Effector memory CD8-positive, alpha-beta T cell (primary cell): ENCODE data around the gene TUBB1.
"Not testable (repeated sequence)": the region's sequence is repeated elsewhere in the genome, so short reads cannot be mapped to it uniquely, and the experiment has no call there.

ENCODE experiments used
- ATAC-seq: fragments of 150-1000 bp; cut with Tn5 transposase; replicated peaks from 2 replicates; pipeline ENCODE4 v1.10.0; 2021; ENCODE audit warnings: mild to moderate bottlenecking, moderate library complexity
- DNase-seq, 3 experiments: peaks; one replicate each; pipeline ENCODE4 v3.0.0; 2021
- H3K27ac Mint-ChIP-seq, 2 donors: one replicate each; pipeline ENCODE4 v1.8.0; 2022; ENCODE audit warnings: mild to moderate bottlenecking in 2 of 2, mixed read lengths in 2 of 2, moderate library complexity in 2 of 2
- H3K27me3 Mint-ChIP-seq, 2 donors: one replicate each; pipeline ENCODE4 v1.8.0; 2022; ENCODE audit warnings: mixed read lengths in 2 of 2
- H3K36me3 Mint-ChIP-seq: one replicate; pipeline ENCODE4 v1.8.0; 2022; ENCODE audit warnings: mild to moderate bottlenecking, moderate library complexity, mixed read lengths; ENCODE audit not compliant: insufficient read depth
- H3K4me1 Mint-ChIP-seq, 2 donors: one replicate each; pipeline ENCODE4 v1.8.0; 2022; ENCODE audit warnings: low read depth in 2 of 2, mixed read lengths in 2 of 2
- H3K4me3 Mint-ChIP-seq, 2 donors: one replicate each; pipeline ENCODE4 v1.8.0; 2022; ENCODE audit warnings: mild to moderate bottlenecking in 2 of 2, mixed read lengths in 2 of 2, moderate library complexity in 2 of 2
- H3K9me3 Mint-ChIP-seq, 2 donors: one replicate each; pipeline ENCODE4 v1.8.0; 2022; ENCODE audit warnings: mixed read lengths in 2 of 2

Gene TUBB1

DNA sequence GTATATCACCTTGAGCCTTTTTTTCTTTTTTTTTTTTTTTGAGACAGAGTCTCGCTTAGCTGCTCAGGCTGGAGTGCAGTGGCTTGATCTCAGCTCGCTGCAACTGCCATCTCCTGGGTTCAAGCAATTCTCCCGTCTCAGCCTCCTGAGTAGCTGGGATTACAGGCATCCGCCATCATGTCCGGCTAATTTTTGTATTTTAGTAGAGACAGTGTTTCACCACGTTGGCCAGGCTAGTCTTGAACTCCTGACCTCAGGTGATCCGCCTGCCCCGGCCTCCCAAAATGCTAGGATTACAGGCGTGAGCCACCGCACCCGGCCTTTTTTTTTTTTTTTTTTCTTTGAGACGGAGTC is 36.1 kb upstream of the TUBB1 start:
- not testable (repeated sequence) for H3K9me3 Mint-ChIP-seq, ATAC-seq, H3K27me3 Mint-ChIP-seq, DNase-seq
- Mint-ChIP-seq H3K4me1 (peaks cover 26 to 40% of the 10 kb centered on the region in 2 donors), H3K4me3 (peak overlapping the region; percentile 75 to 77), H3K27ac (peak overlapping the region; percentile 85 to 95), H3K36me3 (peaks cover 54% of the 10 kb centered on the region)

DNA sequence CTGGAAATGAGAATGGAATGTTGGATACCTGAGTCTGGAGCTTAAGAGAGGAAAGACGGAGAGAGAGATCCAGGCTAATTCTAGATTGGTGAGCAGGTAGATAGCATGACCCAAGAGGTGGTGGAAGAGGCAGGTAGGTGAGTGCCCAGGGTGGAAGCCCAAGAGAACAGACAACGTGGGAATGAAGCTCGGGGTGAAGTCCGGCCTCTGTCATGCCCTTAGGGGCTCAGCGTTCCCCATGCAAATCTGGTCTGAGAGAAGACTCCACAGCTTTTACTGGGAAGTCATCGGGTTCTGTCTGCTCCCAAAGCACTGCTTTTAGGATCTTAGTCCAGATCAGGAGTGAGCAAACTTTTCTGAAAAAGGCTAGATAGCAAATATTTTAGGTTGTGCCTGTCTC is 34.5 kb upstream of the TUBB1 start:
- H3K4me1 Mint-ChIP-seq, result peaks cover 26 to 41% of the 10 kb centered on the region in 2 donors
- no peaks in the 10 kb centered on the region for H3K27me3 Mint-ChIP-seq

DNA sequence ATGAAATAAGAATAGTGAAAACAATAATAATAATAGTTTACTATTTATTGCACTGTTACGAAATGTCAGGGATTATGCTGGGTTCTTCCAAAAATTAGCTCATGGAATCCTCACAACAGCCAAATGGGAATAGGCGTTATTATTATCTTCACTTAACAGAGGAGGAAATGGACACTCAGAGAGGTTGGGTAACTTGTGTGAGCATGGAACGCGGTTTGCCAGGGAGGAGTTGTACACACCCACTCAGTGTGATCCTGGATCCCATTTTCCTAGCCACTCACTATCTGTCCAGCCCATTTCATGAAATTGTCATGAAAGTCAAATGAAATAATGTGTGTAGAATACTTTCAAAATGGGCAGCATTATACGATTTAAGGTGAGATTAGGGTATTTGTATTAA is 33.6 kb upstream of the TUBB1 start:
- H3K9me3 Mint-ChIP-seq, result no peaks in the 10 kb centered on the region
- ATAC-seq (no peak), DNase-seq (no peak)
- H3K27me3 Mint-ChIP-seq, result no peaks in the 10 kb centered on the region
- no peak overlapping the region for H3K4me3 Mint-ChIP-seq
- H3K27ac Mint-ChIP-seq, result peak overlapping the region in 1 of 2 donors; percentile 74
- H3K4me1 Mint-ChIP-seq, result peaks cover 26 to 41% of the 10 kb centered on the region in 2 donors
- peaks cover 71% of the 10 kb centered on the region for H3K36me3 Mint-ChIP-seq

More for the DNA sequence above, 34.5 kb upstream of the TUBB1 start:
- no peak for DNase-seq
- peaks cover 70% of the 10 kb centered on the region for H3K36me3 Mint-ChIP-seq
- H3K4me3 Mint-ChIP-seq, result peak overlapping the region in 1 of 2 donors; percentile 77
- H3K27ac Mint-ChIP-seq, result peak overlapping the region in 1 of 2 donors; percentile 95
- no peak for ATAC-seq
- H3K9me3 Mint-ChIP-seq, result no peaks in the 10 kb centered on the region

DNA sequence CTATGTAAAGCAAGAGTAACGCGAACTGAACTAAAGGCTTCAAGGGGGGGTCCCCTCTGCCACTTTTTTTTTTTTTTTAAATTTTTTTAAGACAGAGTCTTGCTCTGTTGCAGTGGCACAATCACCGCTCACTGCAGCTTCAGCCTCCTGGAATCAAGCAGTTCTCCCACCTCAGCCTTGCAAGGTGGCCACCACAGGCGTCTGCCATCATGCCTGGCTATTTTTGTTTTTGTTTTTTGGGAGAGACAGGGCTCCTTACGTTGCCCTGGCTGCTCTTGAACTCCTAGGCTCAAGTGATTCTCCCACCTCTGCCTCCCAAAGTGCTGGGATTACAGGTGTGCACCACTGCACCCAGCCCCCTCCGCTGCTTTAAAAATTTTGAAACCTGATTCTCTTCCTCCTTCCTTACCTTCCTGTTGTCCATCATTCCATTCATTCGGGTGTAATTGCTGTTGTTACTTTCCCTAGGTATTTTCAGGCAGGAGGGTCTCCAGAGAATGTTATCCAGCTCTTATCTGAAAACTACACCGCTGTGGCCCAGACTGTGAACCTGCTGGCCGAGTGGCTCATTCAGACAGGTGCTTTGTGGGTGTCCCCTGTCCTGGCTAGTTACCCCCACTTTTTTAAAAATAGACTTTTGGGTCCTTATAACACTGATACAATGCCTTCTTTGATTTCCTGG is 32.8 kb upstream of the TUBB1 start:
- Mint-ChIP-seq H3K36me3 (peaks cover 74% of the 10 kb centered on the region), H3K9me3 (no peaks in the 10 kb centered on the region), H3K4me3 (no peak overlapping the region), H3K27me3 (no peaks in the 10 kb centered on the region), H3K4me1 (peaks cover 26 to 41% of the 10 kb centered on the region in 2 donors), H3K27ac (peak overlapping the region; percentile 4 to 74)
- DNase-seq (no peak), ATAC-seq (no peak)

DNA sequence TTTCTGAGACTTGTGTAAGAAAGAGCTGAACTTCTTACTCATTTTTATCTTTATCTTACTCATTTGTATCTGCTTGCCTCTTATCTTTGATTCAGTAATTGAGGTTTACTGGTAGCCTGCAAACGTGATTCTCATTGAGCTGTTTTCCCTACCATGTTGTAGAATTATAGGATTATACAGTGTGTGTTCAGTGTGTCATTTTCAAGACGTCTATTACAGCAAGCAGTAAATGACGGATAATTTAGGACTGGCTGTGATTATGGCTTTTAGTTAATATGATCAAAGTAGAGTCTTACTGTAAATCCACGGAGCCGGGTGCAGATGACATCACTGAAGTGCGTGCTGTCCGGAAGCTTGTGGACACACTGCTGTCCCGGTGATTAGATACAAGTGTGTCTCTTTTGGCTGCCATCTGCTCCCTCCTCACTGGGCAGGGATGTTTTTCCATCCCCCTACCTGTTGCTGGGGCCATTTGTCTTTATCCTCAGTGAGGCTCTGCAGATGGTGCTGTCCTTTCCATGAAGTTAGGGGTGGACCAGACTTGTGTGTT is 32.2 kb upstream of the TUBB1 start:
- ATAC-seq (no peak), DNase-seq (no peak)
- H3K4me1 Mint-ChIP-seq, result peaks cover 26 to 38% of the 10 kb centered on the region in 2 donors
- H3K9me3 Mint-ChIP-seq, result no peaks in the 10 kb centered on the region
- no peaks in the 10 kb centered on the region for H3K27me3 Mint-ChIP-seq
- no peak overlapping the region for H3K4me3 Mint-ChIP-seq
- peak overlapping the region in 1 of 2 donors; percentile 4 for H3K27ac Mint-ChIP-seq
- peaks cover 75% of the 10 kb centered on the region for H3K36me3 Mint-ChIP-seq

DNA sequence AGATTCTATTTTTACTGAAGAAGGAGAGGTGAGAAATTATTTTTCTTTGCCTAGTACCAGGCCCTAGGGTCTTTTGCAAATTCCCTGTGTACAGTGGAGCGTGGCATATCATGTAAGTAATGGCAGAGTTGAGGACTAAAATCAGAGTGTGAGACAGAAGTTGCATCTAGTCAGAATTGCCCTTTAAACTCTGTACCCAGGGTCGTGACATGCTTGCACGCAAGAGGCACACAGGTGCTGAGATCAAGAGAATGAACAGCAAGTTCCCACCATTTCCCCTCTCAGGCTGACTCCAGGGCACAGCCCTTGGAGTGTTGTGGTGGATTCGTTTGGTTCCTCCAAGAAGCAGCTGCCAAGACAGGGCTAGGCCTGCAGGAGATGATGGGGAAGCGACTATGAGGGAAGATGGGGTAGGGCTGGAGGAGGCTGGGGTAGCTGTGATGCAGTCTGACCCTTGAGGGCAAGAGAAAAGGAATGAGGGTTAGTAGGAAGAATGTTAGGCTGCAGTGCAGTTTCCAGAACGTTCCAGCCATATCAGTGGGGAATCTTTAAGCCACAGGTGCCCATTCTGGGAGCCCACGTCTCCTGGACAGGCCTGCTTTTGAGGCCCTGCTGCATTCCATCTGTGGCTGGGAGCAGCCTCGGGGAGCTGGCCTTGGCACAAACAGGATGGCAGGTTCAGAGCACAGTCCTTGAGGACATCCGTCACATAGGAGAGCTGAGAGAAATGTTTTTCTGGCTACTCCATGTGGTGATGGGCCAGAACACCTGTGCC is 31.3 kb upstream of the TUBB1 start:
- Mint-ChIP-seq H3K4me1 (peaks cover 17 to 30% of the 10 kb centered on the region in 2 donors), H3K27me3 (no peaks in the 10 kb centered on the region), H3K9me3 (no peaks in the 10 kb centered on the region), H3K36me3 (peaks cover 75% of the 10 kb centered on the region), H3K27ac (peak overlapping the region in 1 of 2 donors; percentile 23), H3K4me3 (no peak overlapping the region)
- DNase-seq, result no peak
- no peak for ATAC-seq

DNA sequence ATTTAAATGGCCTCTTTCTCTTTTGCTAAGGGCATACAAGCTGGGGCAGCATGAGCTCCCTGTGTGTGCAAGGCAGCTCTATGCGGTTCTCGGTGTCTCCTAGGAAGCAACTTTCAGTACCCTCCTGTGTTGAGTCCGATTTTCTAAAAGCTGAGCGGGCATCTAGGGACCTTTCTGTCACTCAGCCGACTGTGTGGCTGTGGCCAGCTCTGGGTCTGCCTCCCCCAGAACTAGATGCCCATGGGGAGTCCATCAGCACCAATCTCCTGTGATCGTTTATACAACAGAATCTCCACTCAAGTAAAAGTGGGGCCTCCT is 30.7 kb upstream of the TUBB1 start:
- ATAC-seq (no peak), DNase-seq (no peak)
- Mint-ChIP-seq H3K27ac (peak overlapping the region in 1 of 2 donors; percentile 23), H3K4me3 (no peak overlapping the region), H3K4me1 (peaks cover 14 to 24% of the 10 kb centered on the region in 2 donors), H3K27me3 (no peaks in the 10 kb centered on the region), H3K9me3 (no peaks in the 10 kb centered on the region), H3K36me3 (peaks cover 76% of the 10 kb centered on the region)

DNA sequence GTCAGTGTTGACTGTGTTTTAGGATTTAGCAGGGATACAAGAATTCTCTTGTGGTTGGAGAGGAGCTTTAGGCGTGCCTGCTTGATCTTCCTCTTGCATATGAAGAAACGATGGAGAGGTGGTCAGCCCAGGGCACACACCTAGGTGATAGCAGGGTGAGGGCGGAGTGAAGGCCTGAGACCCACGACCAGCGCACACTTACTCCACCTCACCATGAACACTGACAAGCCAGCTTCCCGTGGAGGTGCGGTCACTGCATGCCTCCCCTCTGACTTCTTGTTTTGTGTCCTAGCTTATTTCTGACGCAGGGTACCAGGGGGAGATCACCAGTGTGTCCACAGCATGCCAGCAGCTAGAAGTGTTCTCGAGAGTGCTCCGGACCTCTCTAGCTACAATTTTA is 30.0 kb upstream of the TUBB1 start:
- no peaks in the 10 kb centered on the region for H3K9me3 Mint-ChIP-seq
- H3K4me3 Mint-ChIP-seq, result no peak overlapping the region
- peak overlapping the region in 1 of 2 donors; percentile 23 for H3K27ac Mint-ChIP-seq
- H3K27me3 Mint-ChIP-seq, result no peaks in the 10 kb centered on the region
- H3K4me1 Mint-ChIP-seq, result peaks cover 7 to 18% of the 10 kb centered on the region in 2 donors
- DNase-seq (no peak), ATAC-seq (no peak)
- peaks cover 82% of the 10 kb centered on the region for H3K36me3 Mint-ChIP-seq

DNA sequence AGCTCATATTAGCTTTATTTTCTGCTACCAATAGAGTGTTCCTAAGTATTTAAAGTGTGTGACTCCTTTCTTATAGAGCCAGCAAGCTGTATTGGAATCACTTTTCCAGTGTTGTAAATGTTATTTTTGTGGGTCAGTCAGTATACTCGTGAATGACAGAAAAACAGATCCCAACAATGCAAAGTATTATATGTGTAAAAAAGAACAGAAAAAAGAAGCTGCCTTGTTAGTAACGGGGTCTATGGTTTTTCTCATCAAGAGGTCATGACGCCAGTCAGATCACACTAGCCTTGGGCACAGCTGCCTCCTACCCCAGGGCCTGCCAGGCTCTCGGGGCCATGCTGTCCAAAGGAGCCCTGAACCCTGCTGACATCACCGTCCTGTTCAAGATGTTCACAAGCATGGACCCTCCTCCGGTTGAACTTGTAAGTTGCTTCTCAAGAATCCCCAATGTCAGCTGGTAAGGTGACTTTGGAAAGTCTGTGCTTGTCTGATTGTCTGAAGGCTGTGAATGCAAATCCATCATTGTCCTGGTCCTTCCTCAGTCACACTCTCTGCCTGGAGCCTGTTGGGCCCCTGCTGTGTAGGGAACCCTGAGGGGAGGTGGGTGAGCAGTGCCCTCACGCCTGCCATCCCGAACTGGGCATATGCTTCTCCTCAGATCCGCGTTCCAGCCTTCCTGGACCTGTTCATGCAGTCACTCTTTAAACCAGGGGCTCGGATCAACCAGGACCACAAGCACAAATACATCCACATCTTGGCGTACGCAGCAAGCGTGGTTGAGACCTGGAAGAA is 28.4 kb upstream of the TUBB1 start:
- Mint-ChIP-seq H3K27ac (peak overlapping the region in 1 of 2 donors; percentile 72), H3K4me3 (no peak overlapping the region), H3K27me3 (no peaks in the 10 kb centered on the region), H3K9me3 (no peaks in the 10 kb centered on the region), H3K36me3 (peaks cover 96% of the 10 kb centered on the region), H3K4me1 (peaks cover 3 to 12% of the 10 kb centered on the region in 2 donors)
- DNase-seq, result no peak
- ATAC-seq, result no peak

DNA sequence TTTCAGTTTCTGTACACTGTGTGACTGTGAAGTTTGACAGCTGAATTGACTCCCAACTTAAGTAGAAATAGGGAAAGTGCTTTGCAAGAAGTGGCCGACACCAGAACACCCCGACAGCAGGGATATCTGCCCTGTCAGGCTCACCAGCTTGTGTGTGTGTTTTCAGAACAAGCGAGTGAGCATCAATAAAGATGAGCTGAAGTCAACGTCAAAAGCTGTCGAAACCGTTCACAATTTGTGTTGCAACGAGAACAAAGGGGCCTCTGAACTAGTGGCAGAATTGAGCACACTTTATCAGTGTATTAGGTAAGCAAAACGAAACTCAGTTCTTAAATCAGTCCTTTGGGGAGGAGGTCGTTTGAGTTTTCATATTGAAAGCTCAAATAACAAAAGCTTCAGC is 27.5 kb upstream of the TUBB1 start:
- Mint-ChIP-seq H3K36me3 (peaks cover 95% of the 10 kb centered on the region), H3K27me3 (no peaks in the 10 kb centered on the region), H3K4me1 (peaks cover 3 to 8% of the 10 kb centered on the region in 2 donors), H3K4me3 (no peak overlapping the region), H3K27ac (peak overlapping the region in 1 of 2 donors; percentile 72), H3K9me3 (no peaks in the 10 kb centered on the region)
- DNase-seq, result no peak
- no peak for ATAC-seq

DNA sequence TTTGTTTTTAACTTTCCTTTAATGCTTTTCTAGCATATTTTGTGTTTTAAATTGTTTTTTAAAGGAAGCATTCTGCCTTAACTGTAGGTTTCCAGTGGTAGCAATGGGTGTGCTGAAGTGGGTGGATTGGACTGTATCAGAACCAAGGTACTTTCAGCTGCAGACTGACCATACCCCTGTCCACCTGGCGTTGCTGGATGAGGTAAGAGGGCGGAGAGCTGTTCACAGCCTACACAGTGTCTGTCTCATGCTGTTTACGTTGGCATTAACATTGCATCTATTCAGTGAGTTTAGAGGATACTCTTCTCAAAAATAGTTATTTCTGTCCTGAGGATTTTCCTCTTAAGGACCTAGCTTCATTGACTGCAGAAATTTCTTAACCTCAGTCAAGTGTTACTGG is 26.3 kb upstream of the TUBB1 start:
- peaks cover 96% of the 10 kb centered on the region for H3K36me3 Mint-ChIP-seq

DNA sequence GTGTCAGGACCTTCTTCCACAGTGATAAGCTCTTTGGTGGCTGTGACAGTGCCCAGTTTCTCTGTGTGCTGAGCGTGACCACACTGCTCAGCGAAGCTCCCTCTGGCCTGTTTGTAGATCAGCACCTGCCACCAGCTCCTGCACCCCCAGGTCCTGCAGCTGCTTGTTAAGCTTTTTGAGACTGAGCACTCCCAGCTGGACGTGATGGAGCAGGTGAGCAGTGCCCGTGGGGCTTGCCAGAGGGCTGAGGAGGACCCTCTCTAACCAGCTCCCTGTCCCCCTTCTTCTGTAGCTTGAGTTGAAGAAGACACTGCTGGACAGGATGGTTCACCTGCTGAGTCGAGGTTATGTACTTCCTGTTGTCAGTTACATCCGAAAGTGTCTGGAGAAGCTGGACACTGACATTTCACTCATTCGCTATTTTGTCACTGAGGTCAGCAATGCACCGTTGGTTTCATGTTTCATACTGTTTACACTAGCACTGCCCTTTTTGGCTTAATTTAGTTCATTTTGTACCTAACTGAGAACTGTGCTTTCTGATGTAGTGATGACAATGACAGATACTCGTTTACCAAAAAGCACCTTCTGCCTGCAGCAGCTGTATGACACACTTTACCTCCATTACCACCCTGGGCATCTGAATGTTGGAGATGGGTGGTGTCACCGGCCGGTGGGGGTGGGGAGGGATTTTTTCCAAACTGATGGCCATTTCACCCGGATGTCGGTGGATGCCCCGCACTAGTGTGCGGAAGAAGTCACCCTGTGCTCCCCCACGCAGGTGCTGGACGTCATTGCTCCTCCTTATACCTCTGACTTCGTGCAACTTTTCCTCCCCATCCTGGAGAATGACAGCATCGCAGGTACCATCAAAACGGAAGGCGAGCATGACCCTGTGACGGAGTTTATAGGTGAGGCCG is 25.6 kb upstream of the TUBB1 start:
- no peaks in the 10 kb centered on the region for H3K9me3 Mint-ChIP-seq
- H3K4me3 Mint-ChIP-seq, result no peak overlapping the region
- no peaks in the 10 kb centered on the region for H3K27me3 Mint-ChIP-seq
- DNase-seq (no peak), ATAC-seq (no peak)
- H3K4me1 Mint-ChIP-seq, result no peaks in the 10 kb centered on the region
- H3K27ac Mint-ChIP-seq, result no peak overlapping the region
- peaks cover 93% of the 10 kb centered on the region for H3K36me3 Mint-ChIP-seq

More for the DNA sequence above, 26.3 kb upstream of the TUBB1 start:
- DNase-seq (no peak), ATAC-seq (no peak)
- no peaks in the 10 kb centered on the region for H3K9me3 Mint-ChIP-seq
- H3K4me3 Mint-ChIP-seq, result no peak overlapping the region
- no peak overlapping the region for H3K27ac Mint-ChIP-seq
- H3K4me1 Mint-ChIP-seq, result peaks cover under 1 to 2% of the 10 kb centered on the region in 2 donors
- H3K27me3 Mint-ChIP-seq, result no peaks in the 10 kb centered on the region
